Measurements from ENCODE around the gene RNF40. TPM values are rescaled to one million over a fixed set of nuclear protein-coding genes. Genes with fewer than 3 reads are reported as not detected.

Gene RNF40
- total and polyA plus RNA-seq, 8 donors = 17.5 to 155 (median 54.5) TPM

- H3K36me3 ChIP-seq = peaks cover 26 to 74% (median 67%) of the 10 kb centered on the region in 4 donors
- WGBS, 5 donors = 85 to 94% (median 89%) methylated on average over 7 of the region's 7 CpGs
- TF ChIP-seq POLR2A (IDR thresholded peaks at IDR 0.05) (no peak), POLR2AphosphoS5 (IDR thresholded peaks at IDR 0.05) (no peak), CTCF (IDR thresholded peaks at IDR 0.05) (no peak), EP300 (IDR thresholded peaks at IDR 0.05) (no peak)
- intact Hi-C loops (cut with DNase I; ENCODE audit: low total_unique reads) = no loop called here
- H3K27me3 ChIP-seq = no peaks in the 10 kb centered on the region
- peaks cover 6 to 29% (median 18%) of the 10 kb centered on the region in 4 donors for H3K4me1 ChIP-seq
- no peak for DNase-seq
- no peaks in the 10 kb centered on the region for H3K9me3 ChIP-seq
- no peak overlapping the region for H3K4me3 ChIP-seq
- H3K27ac ChIP-seq = no peak overlapping the region
Measured at GRCh38 chr16:30757316-30757715, 4.8 kb upstream of the RNF40 start.

GRCh38 chr16:30758988-30759491 is 3.1 kb upstream of the RNF40 start:
- Histone ChIP-seq H3K36me3 (peaks cover 14 to 68% (median 61%) of the 10 kb centered on the region in 4 donors), H3K9me3 (no peaks in the 10 kb centered on the region), H3K4me3 (no peak overlapping the region), H3K27ac (peak overlapping the region in 2 of 5 donors; percentile 60 to 69), H3K27me3 (no peaks in the 10 kb centered on the region), H3K4me1 (peaks cover 22 to 45% (median 34%) of the 10 kb centered on the region in 4 donors)
- intact Hi-C loops (cut with DNase I; ENCODE audit: low total_unique reads) = no loop called here
- WGBS, 5 donors = 71 to 92% (median 84%) methylated on average over 9 to 10 of the region's 10 CpGs
- TF ChIP-seq CTCF (IDR thresholded peaks at IDR 0.05) = no peak
- TF ChIP-seq POLR2AphosphoS5 (IDR thresholded peaks at IDR 0.05) = no peak
- no peak for TF ChIP-seq POLR2A (IDR thresholded peaks at IDR 0.05)
- TF ChIP-seq EP300 (IDR thresholded peaks at IDR 0.05) = no peak
- no peak for DNase-seq

- TF ChIP-seq POLR2A (IDR thresholded peaks at IDR 0.05) = no peak
- TF ChIP-seq CTCF (IDR thresholded peaks at IDR 0.05) = no peak
- no peak for TF ChIP-seq EP300 (IDR thresholded peaks at IDR 0.05)
- TF ChIP-seq POLR2AphosphoS5 (IDR thresholded peaks at IDR 0.05) = no peak
- H3K36me3 ChIP-seq = peaks cover 24 to 68% (median 61%) of the 10 kb centered on the region in 4 donors
- no peak overlapping the region for H3K27ac ChIP-seq
- no peak overlapping the region for H3K4me3 ChIP-seq
- no peaks in the 10 kb centered on the region for H3K27me3 ChIP-seq
- no peaks in the 10 kb centered on the region for H3K9me3 ChIP-seq
- intact Hi-C loops (cut with DNase I; ENCODE audit: low total_unique reads) = no loop called here
- DNase-seq = no peak
- peaks cover 22 to 50% (median 43%) of the 10 kb centered on the region in 4 donors for H3K4me1 ChIP-seq
- WGBS, 5 donors = 83 to 90% (median 89%) methylated on average over 1 to 7 of the region's 7 CpGs
Measured at GRCh38 chr16:30760001-30760559, 2.0 kb upstream of the RNF40 start.

- TF ChIP-seq EP300 (IDR thresholded peaks at IDR 0.05) (no peak), POLR2AphosphoS5 (IDR thresholded peaks at IDR 0.05) (no peak), POLR2A (IDR thresholded peaks at IDR 0.05) (no peak), CTCF (IDR thresholded peaks at IDR 0.05) (no peak)
- Histone ChIP-seq H3K9me3 (no peaks in the 10 kb centered on the region), H3K36me3 (peaks cover 31 to 68% (median 61%) of the 10 kb centered on the region in 4 donors), H3K4me1 (peaks cover 22 to 50% (median 44%) of the 10 kb centered on the region in 4 donors), H3K4me3 (peak overlapping the region; percentile 80 to 96 (median 94)), H3K27me3 (no peaks in the 10 kb centered on the region), H3K27ac (peak overlapping the region in 4 of 5 donors; percentile 88 to 97 (median 93))
- intact Hi-C loops (cut with DNase I; ENCODE audit: low total_unique reads) = no loop called here
- 27 to 30% (median 28%) methylated on average over 26 of the region's 26 CpGs for WGBS, 5 donors
- no peak for DNase-seq
Measured at GRCh38 chr16:30760577-30761426, 1.3 kb upstream of the RNF40 start.
